DOHH2 (cell line): ENCODE measurements around the gene CREB5.

Source experiments
- CTCF ChIP-seq: fragments of 200-600 bp; sonication (generic); IDR thresholded peaks from one replicate; pipeline ENCODE4 v1.5.1; 2014; ENCODE audit warnings: antibody characterized with exemption, mild to moderate bottlenecking, low read depth, low read length; ENCODE audit not compliant: poor library complexity, severe bottlenecking
- EZH2phosphoT487 ChIP-seq: fragments of 200-600 bp; sonication (generic); IDR thresholded peaks from 2 replicates; pipeline ENCODE4 v1.6.1; 2017; ENCODE audit warnings: borderline replicate concordance, mild to moderate bottlenecking, antibody characterized with exemption, low read length, moderate library complexity, mixed read lengths

- TF ChIP-seq CTCF (no peak), EZH2phosphoT487 (no peak)
Measured at GRCh38 chr7:28573059-28573553, 160.8 kb downstream of the CREB5 start.
